Prostate gland (tissue), 2 donors: Measurements from ENCODE around the gene SMIM14.

ENCODE experiments used
- CTCF ChIP-seq, 4 experiments: fragments of 200-600 bp in 2 of 4; fragments of 450-650 bp in 2 of 4; sonication (generic) in 2 of 4; IDR thresholded peaks; 1 replicate in 3 of 4; 2 replicates in 1 of 4; pipeline ENCODE4 v1.5.1; 2016 to 2019; ENCODE audit warnings: antibody characterized with exemption in 4 of 4, mild to moderate bottlenecking in 2 of 4, moderate library complexity in 2 of 4
- POLR2AphosphoS5 ChIP-seq: sonication (generic); formaldehyde crosslinking; IDR thresholded peaks from one replicate; pipeline ENCODE4 v1.6.1; 2017; ENCODE audit warnings: antibody characterized with exemption

GRCh38 chr4:39660757-39661156 is 22.1 kb upstream of the SMIM14 start:
- TF ChIP-seq POLR2AphosphoS5 (no peak), CTCF (IDR thresholded peaks at IDR 0.05) (no peak)
